ENCODE results near the gene DAPK2.

The DAPK2 gene

GRCh38 chr15:63939531-63940130, 106.7 kb downstream of the DAPK2 start:
- peak; percentile 63 for DNase-seq

GRCh38 chr15:63938486-63939061, 107.7 kb downstream of the DAPK2 start:
- DNase-seq, result peak; percentile 49

GRCh38 chr15:63933522-63933921, 112.8 kb downstream of the DAPK2 start:
- DNase-seq, result no peak

GRCh38 chr15:63931556-63931955, 114.7 kb downstream of the DAPK2 start:
- DNase-seq, result no peak

- no peak for DNase-seq
These were observed 116.3 kb downstream of the DAPK2 start for GRCh38 chr15:63930034-63930433.

- DNase-seq, result peak; percentile 78
These were observed 118.0 kb downstream of the DAPK2 start for GRCh38 chr15:63928185-63928842.

- DNase-seq, result no peak
These were observed 122.0 kb downstream of the DAPK2 start for GRCh38 chr15:63923993-63924950.

- no peak for DNase-seq
These were observed 123.4 kb downstream of the DAPK2 start for GRCh38 chr15:63922916-63923315.

- DNase-seq, result no peak
These were observed 123.9 kb downstream of the DAPK2 start for GRCh38 chr15:63922261-63922904.

GRCh38 chr15:63920504-63921175, 125.6 kb downstream of the DAPK2 start:
- no peak for DNase-seq

- no peak for DNase-seq
These were observed 127.4 kb downstream of the DAPK2 start for GRCh38 chr15:63918901-63919348.

- DNase-seq, result no peak
These were observed 128.0 kb downstream of the DAPK2 start for GRCh38 chr15:63918317-63918672.

GRCh38 chr15:63917588-63918316, 128.5 kb downstream of the DAPK2 start:
- DNase-seq, result no peak

GRCh38 chr15:63915873-63916771, 130.2 kb downstream of the DAPK2 start:
- no peak for DNase-seq

- DNase-seq, result no peak
These were observed 130.9 kb downstream of the DAPK2 start for GRCh38 chr15:63915209-63915872.

- DNase-seq, result no peak
These were observed 132.4 kb downstream of the DAPK2 start for GRCh38 chr15:63913786-63914315.

GRCh38 chr15:63913336-63913735, 132.9 kb downstream of the DAPK2 start:
- no peak for DNase-seq

- no peak for DNase-seq
These were observed 134.1 kb downstream of the DAPK2 start for GRCh38 chr15:63912061-63912615.

- DNase-seq, result no peak
These were observed 135.1 kb downstream of the DAPK2 start for GRCh38 chr15:63911160-63911559.

Measured in suppressor macrophage treated with lipopolysaccharide for 4 hours (primary cell).